GM23248 (cell line): ENCODE data around the gene TKT. TPM values are rescaled to one million over a fixed set of nuclear protein-coding genes. Genes with fewer than 3 reads are reported as not detected.
A peak's percentile ranks its signal among the peaks of the same experiment; 100 is the strongest.

ENCODE experiments used
- DNase-seq: peaks from one replicate; pipeline ENCODE4 v3.0.0-alpha.2; 2015
- H2AFZ ChIP-seq: fragments of 200-600 bp; sonication (generic); 2 replicates; pipeline ENCODE4 v1.6.1; 2016; ENCODE audit warnings: antibody characterized with exemption
- H3F3A ChIP-seq: fragments of 200-600 bp; sonication (generic); 2 replicates; pipeline ENCODE4 v1.6.1; 2016; ENCODE audit warnings: mild to moderate bottlenecking, antibody characterized with exemption, mixed run types; ENCODE audit not compliant: insufficient read depth
- H3K27ac ChIP-seq: fragments of 200-600 bp; sonication (generic); 2 replicates; pipeline ENCODE4 v1.5.1; 2016; ENCODE audit warnings: mild to moderate bottlenecking
- H3K27me3 ChIP-seq: fragments of 200-600 bp; sonication (generic); replicated peaks from 2 replicates; pipeline ENCODE4 v1.6.1; 2016; ENCODE audit warnings: mild to moderate bottlenecking; ENCODE audit not compliant: insufficient read depth
- H3K36me3 ChIP-seq: fragments of 200-600 bp; sonication (generic); 2 replicates; pipeline ENCODE4 v1.6.1; 2016; ENCODE audit warnings: low read depth, mild to moderate bottlenecking
- H3K4me1 ChIP-seq: fragments of 200-600 bp; sonication (generic); 2 replicates; pipeline ENCODE4 v1.6.1; 2016; ENCODE audit warnings: mild to moderate bottlenecking; ENCODE audit not compliant: insufficient read depth
- H3K4me2 ChIP-seq: fragments of 200-600 bp; sonication (generic); one replicate; pipeline ENCODE4 v1.6.1; 2016; ENCODE audit warnings: mild to moderate bottlenecking; ENCODE audit not compliant: unreplicated experiment
- H3K4me3 ChIP-seq: fragments of 200-600 bp; sonication (generic); 2 replicates; pipeline ENCODE4 v1.5.1; 2016; ENCODE audit warnings: mild to moderate bottlenecking
- H3K79me2 ChIP-seq: fragments of 200-600 bp; sonication (generic); 2 replicates; pipeline ENCODE4 v1.6.1; 2016; ENCODE audit warnings: mild to moderate bottlenecking; ENCODE audit not compliant: insufficient read depth
- H3K9ac ChIP-seq: fragments of 200-600 bp; sonication (generic); 2 replicates; pipeline ENCODE4 v1.6.1; 2016; ENCODE audit warnings: mild to moderate bottlenecking
- H3K9me2 ChIP-seq: fragments of 200-600 bp; sonication (generic); 2 replicates; pipeline ENCODE4 v1.6.1; 2016; ENCODE audit warnings: mixed run types, mild to moderate bottlenecking, moderate library complexity; ENCODE audit not compliant: insufficient read depth
- H3K9me3 ChIP-seq: fragments of 200-600 bp; sonication (generic); one replicate; pipeline ENCODE4 v1.6.1; 2017; ENCODE audit warnings: low read depth
- H4K20me1 ChIP-seq: fragments of 200-600 bp; sonication (generic); 2 replicates; pipeline ENCODE4 v1.6.0; 2016; ENCODE audit not compliant: insufficient read depth
- EZH2 ChIP-seq: fragments of 200-600 bp; sonication (generic); IDR thresholded peaks from 2 replicates; pipeline ENCODE4 v1.6.1; 2018; ENCODE audit warnings: antibody characterized with exemption, mild to moderate bottlenecking; ENCODE audit not compliant: insufficient read depth, poor library complexity, severe bottlenecking
- EZH2phosphoT487 ChIP-seq: fragments of 200-600 bp; sonication (generic); IDR thresholded peaks from 2 replicates; pipeline ENCODE4 v1.6.1; 2018; ENCODE audit warnings: antibody characterized with exemption, moderate library complexity, mild to moderate bottlenecking, low read depth; ENCODE audit not compliant: insufficient read depth
- WGBS, 2 experiments: methylation state at CpG; one replicate each; pipeline ENCODE4 v1.1.6; 2015 to 2017; ENCODE audit warnings: low lambda C conversion rate in 2 of 2, low coverage in 1 of 2; ENCODE audit errors: missing lambda C conversion rate in 2 of 2; 5-methylcytosine and 5-hydroxymethylcytosine counted together
- in situ Hi-C: fragments of 300-500 bp; cut with MboI; formaldehyde crosslinking; loops from 2 replicates; pipeline ENCODE4 v1.15.0; 2020
- polyA plus RNA-seq: library from polyadenylated mRNA; unstranded; fragments of >200 nt; fragmentation: Nextera tagmentation; extraction: Ambion mirVana; gene quantifications from 2 replicates; pipeline ENCODE4 v1.2.1, GENCODE V29; 2016
- total RNA-seq: library from RNA; depleted of rRNA; stranded (reverse); fragments of >200 nt; shearing (Covaris generic); gene quantifications from 2 replicates; pipeline ENCODE4 v1.2.3, GENCODE V29; 2014

The TKT gene
- total and polyA plus RNA-seq, 2 experiments from 2014 or later: 129 to 256 TPM

DNA sequence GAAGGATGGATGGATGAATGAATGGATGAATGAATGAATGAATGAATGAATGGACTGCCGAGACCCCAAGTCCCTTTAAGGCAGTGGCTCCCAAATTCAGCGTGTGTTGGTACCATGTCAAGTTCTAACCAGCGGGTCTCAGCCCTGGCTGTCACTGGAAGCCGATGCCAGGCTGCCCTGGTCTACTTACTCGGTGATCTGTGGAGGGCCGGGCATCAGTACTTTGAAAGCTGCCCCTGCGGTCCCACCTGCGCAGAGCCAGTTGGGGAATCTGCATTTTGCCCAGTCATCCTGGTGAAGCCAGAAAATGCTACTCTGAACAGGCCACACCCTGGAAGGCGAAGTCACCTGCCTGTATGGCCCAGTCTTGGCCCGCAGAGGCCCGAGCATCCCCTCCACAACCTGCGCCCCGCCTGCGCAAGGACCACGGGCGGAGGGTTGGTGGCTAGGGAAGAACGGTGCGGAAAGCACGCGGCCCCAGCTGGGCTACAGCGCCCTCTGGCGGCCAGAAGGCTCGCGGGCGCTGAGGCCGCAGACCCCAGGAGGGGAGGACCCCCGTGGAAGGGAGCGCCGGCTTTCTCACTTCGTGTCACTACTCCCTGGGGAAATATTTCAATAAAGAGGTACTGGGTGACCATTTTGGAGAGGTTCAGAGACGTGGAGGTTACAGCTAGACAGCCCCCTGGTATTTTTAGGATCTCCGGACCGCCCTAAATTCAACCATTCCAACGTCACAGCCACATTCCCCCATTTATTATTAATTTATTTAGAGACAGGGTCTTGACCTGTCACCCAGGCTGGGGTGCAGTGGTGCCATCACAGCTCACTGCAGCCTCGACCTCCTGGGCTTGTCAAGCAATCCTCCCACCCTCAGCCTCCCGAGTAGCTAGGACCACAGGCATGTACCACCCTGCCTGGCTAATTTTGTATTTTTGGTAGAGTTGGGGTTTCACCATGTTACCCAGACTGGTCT is 59.9 kb downstream of the TKT start:
- Histone ChIP-seq H3K9me2 (no peaks in the 10 kb centered on the region), H3F3A (no peaks in the 10 kb centered on the region), H3K4me2 (no peak overlapping the region), H2AFZ (0 out of 2 replicates have a peak overlapping the region, but pooled peaks have one; percentile 46), H3K4me1 (no peaks in the 10 kb centered on the region), H3K27me3 (no peaks in the 10 kb centered on the region), H3K4me3 (no peak overlapping the region), H3K9ac (no peak overlapping the region), H4K20me1 (no peaks in the 10 kb centered on the region), H3K79me2 (no peaks in the 10 kb centered on the region), H3K27ac (no peak overlapping the region), H3K9me3 (no peaks in the 10 kb centered on the region), H3K36me3 (no peaks in the 10 kb centered on the region)
- peak; percentile 69 for DNase-seq
- in situ Hi-C loops: loop anchor here (10.0 kb wide), 1 partner anchor 81 kb away; no protein-coding TSS in a partner anchor
- 25 to 27% methylated on average over 36 of the region's 36 CpGs for WGBS, 2 experiments
- TF ChIP-seq EZH2 (no peak), EZH2phosphoT487 (no peak)

DNA sequence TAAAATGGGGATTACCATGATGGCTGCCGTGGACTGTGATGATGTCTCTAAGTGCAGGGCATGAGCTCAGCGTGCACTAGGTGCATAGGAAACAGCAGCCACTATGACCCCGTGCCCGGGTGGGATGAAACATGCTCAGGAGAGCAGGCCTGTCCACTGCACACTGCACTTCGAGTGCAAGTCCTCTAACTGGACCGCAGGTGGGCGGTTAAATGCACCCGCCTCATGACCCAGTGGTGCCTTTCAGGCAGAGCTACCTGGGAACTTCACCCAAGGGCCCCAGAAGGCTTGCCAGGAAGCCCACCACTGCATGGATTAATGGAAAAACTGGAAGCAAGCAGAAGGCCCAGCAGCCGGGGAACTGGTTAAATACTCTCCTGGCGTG is 60.8 kb downstream of the TKT start:
- Histone ChIP-seq H3K4me2 (no peak overlapping the region), H3K9ac (no peak overlapping the region), H3K9me3 (no peaks in the 10 kb centered on the region), H3K4me1 (no peaks in the 10 kb centered on the region), H3K27me3 (no peaks in the 10 kb centered on the region), H2AFZ (no peak overlapping the region), H3K79me2 (no peaks in the 10 kb centered on the region), H3K4me3 (no peak overlapping the region), H4K20me1 (no peaks in the 10 kb centered on the region), H3F3A (no peaks in the 10 kb centered on the region), H3K9me2 (no peaks in the 10 kb centered on the region), H3K36me3 (no peaks in the 10 kb centered on the region), H3K27ac (no peak overlapping the region)
- TF ChIP-seq EZH2 (no peak), EZH2phosphoT487 (no peak)
- in situ Hi-C loops: loop anchor here (10.0 kb wide), 1 partner anchor 80 kb away; no protein-coding TSS in a partner anchor
- 81 to 87% methylated on average over 10 of the region's 10 CpGs for WGBS, 2 experiments
- DNase-seq: no peak

DNA sequence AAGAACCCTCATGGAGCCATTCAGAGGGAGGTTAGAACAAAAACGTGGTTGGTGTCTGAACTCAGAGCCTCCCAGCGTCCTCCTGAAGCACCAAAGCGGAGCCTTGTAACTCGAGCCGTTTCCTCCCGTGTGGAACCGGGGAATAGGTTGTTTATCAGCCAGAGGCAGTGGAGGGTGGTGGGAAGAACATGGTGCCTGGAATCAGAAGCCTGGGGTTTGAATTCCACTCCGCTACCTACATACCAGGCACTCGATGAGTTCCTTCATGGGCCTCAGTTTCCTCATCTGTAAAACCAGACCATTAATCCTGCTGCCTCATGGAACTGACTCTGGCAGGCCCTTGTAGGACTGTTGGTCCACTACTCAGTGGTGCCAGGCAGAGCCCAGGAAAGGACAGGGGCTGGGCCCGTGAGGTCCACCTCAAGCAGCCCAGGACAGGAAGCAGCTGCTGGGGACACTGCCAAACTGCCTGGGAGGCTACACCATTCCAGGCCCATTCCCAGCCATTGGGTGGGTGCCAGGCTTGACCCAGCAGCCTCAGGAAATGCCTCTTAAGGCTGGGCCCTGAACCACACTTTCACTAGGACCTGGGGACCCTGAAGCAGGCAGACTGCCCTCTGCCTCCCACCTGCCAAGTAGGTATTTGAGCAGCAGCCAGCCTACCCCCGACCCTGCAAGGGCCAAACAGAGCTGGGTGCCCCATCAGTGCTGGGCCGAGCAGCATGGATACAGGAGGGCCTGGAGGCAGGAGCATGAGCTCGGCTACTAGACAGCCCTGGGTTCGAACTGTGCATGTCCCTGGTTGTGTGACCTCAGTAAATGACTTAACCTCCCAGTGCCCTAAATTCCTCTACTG is 61.4 kb downstream of the TKT start:
- H3K27me3 ChIP-seq: no peaks in the 10 kb centered on the region
- TF ChIP-seq EZH2phosphoT487 (no peak), EZH2 (no peak)
- H2AFZ ChIP-seq: no peak overlapping the region
- no peak overlapping the region for H3K4me3 ChIP-seq
- H3K27ac ChIP-seq: no peak overlapping the region
- no peaks in the 10 kb centered on the region for H3K36me3 ChIP-seq
- peak; percentile 5 for DNase-seq
- H3K4me2 ChIP-seq: no peak overlapping the region
- no peaks in the 10 kb centered on the region for H3F3A ChIP-seq
- H4K20me1 ChIP-seq: no peaks in the 10 kb centered on the region
- H3K4me1 ChIP-seq: no peaks in the 10 kb centered on the region
- no peaks in the 10 kb centered on the region for H3K9me2 ChIP-seq
- no peaks in the 10 kb centered on the region for H3K79me2 ChIP-seq
- no peaks in the 10 kb centered on the region for H3K9me3 ChIP-seq
- H3K9ac ChIP-seq: no peak overlapping the region
- in situ Hi-C loops: loop anchor here (10.0 kb wide), 1 partner anchor 80 kb away; no protein-coding TSS in a partner anchor
- 78 to 79% methylated on average over 14 of the region's 14 CpGs for WGBS, 2 experiments
